HT-29 (cell line): ENCODE results near the gene DIAPH2. TPM values are rescaled to one million over a fixed set of nuclear protein-coding genes. Genes with fewer than 3 reads are reported as not detected.

ENCODE experiments used
- DNase-seq: peaks from one replicate; pipeline ENCODE4 v3.0.0-alpha.2; 2015; ENCODE audit warnings: low spot score
- total RNA-seq: library from RNA; depleted of rRNA; stranded (reverse); fragments of >200 nt; shearing (Covaris generic); gene quantifications from 2 replicates; pipeline ENCODE4 v1.2.3, GENCODE V29; 2014

The DIAPH2 gene
- total RNA-seq, 1 experiment from 2014 or later = 8.0 TPM

GRCh38 chrX:97159916-97160800, 475.5 kb downstream of the DIAPH2 start:
- peak; percentile 55 for DNase-seq

DNA sequence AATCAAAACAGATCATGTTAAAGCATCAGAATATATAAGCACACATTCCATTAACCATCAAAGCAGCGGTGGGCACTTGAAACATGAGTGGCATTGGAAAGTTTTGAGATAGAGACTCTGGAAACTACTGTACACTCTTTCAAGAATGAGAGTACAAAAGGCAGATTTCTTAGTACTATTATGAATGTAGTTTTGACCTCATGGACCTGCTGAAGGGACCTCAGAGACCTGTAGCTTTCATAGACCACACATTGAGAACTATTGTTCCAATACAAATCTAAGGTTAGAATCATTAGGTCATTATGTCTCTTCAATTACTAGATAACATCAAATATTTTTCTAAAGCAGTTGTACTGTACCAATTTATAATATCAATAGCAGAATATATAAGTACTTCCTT, 482.7 kb downstream of the DIAPH2 start:
- no peak for DNase-seq

- no peak for DNase-seq
Observed at GRCh38 chrX:97168646-97169045, 484.0 kb downstream of the DIAPH2 start.

DNA sequence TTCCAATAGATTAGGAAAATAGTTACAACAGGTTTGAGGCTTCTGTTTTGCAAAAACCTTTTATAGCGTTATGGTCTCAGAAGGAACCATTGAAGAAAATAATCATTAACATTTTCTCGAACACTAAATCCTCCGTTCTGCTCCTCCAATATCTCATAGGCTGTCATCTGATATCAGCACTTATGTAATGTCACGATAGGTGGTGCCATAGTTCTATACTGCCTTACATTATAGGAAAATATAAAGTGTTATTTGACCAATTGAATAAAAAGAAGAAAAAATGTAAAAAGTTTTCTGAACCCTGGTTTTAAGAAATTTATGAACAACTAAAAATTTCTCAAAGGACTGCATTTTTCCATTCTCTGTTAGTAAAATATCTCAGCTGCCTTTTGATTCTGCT, 490.5 kb downstream of the DIAPH2 start:
- DNase-seq = no peak

DNA sequence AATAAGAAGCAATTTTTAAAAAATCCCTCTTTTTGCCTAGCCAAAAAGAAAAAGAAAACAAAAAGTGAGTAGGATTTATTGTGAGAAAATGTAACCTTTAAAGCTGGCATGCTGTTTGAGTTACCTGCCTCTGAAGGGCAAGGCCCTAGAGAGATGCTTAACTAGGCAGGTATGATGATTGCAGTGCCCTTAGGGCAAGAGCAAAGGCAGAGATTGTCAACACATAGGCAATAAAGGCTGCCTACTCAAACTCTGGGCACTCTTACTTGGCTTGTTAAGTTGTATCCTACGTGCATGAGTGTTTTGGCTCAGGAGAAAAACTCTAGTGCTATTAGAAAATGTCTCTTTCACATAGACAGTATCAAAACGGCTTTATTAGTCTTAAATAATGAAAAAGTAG, 505.0 kb downstream of the DIAPH2 start:
- no peak for DNase-seq

- DNase-seq = no peak
Observed at GRCh38 chrX:97199501-97199900, 514.9 kb downstream of the DIAPH2 start.

DNA sequence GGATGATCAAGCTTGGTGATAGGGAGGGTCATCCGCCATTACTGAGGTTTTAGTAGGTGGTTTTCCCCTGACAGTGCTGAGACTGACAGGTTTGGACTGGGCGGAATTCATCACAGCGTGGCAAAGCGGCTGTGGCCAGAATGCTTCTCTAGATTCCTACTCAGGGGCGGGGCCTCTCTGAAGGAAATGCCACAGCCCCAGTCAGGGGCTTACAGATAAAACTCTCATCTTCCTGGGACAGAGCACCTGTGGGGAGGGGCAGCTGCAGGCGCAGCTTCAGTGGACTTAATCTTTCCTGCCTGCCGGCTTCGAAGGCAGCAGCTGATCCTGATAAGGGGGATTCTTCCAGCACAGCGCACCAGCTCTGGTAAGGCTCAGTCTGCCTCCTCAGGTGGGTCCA, 515.8 kb downstream of the DIAPH2 start:
- no peak for DNase-seq

- DNase-seq = no peak
Observed at GRCh38 chrX:97210501-97210900, 525.9 kb downstream of the DIAPH2 start.

DNA sequence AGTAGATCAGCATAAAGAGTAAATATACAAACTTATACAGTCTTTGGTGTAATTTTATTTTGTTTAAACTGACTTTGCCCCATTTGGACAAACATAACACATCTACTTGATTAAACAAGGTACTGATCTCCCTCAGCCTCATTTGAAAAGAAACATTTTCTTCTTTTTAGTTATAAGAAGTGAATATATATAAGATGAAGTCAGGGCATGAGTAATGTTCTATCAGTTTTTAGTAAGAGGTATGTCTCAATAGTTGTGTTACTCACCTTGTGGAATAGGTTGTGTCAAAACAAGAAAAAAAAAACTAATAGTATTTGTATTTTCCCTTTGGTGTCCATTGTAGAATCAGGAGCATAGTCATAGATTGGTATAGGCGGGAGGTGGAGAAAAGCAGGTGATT, 526.4 kb downstream of the DIAPH2 start:
- DNase-seq = no peak

- no peak for DNase-seq
Observed at GRCh38 chrX:97215186-97215585, 530.5 kb downstream of the DIAPH2 start.

DNA sequence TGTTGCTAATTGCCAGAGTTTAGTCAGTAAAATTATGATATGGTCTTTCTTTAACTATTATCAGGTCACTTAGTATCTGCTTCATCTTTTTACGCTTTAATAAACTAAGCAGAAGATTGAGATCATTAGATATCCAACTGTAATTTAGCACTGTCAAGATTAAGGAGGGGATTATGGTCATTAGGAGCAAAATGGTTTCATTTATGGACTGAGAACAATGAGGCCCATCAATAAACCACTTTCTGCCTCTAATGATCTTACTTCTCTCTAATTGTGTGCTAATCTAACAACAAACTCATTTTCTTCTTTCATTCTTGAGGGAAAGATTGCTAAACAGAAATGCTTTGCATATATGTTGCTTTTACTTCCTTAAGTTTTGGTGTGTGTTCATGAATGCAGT, 539.5 kb downstream of the DIAPH2 start:
- DNase-seq = no peak

GRCh38 chrX:97229318-97229717, 544.7 kb downstream of the DIAPH2 start:
- no peak for DNase-seq

GRCh38 chrX:97230948-97231347, 546.3 kb downstream of the DIAPH2 start:
- no peak for DNase-seq

DNA sequence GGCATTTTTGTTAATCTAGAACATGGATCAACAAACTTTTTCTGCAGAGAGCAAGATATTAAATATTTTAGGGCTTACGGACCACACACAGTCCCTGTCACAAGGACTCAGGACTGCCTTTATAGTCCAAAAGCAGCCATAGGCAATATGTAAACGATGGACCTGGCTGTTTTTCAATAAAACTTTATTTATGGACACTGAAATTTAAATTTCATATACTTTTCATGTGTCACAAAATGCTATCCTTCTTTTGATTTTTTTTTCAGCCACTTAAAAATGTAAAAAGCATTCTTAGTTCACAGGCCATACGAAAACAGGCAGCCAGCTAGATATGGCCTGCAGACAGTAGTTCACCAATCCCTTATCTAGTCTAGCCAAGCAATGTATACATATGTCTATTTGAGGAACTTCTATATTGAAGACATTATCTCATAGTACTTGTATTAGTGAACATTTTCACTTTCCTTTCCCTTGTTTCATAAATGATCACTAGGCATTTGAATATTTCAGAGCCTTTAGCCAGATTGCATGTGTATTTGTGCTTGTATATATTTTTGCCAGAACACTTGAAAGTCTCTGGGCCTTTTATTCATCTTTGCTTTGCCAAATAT, 549.9 kb downstream of the DIAPH2 start:
- DNase-seq = no peak

GRCh38 chrX:97238632-97239031, 554.0 kb downstream of the DIAPH2 start:
- DNase-seq = no peak

DNA sequence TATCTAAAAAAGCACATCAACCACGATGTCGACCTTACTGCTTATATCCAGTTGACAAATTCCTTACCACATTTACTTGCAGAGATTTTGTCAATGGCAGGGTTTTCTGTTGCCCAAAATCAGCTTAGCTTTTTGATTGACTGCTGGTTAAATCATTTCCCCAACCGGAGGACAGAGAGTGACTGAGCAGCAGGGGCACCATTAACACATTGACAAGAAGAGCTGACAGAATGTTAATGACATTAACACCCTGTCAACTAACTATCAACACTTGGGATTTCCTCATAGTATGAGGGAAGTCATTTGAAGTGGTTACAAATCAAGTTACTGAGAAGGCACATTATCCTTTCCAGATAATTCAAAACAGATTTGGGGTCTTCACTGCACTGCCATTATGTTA, 567.5 kb downstream of the DIAPH2 start:
- no peak for DNase-seq

GRCh38 chrX:97260679-97261078, 576.0 kb downstream of the DIAPH2 start:
- DNase-seq = no peak

GRCh38 chrX:97266406-97267121, 581.9 kb downstream of the DIAPH2 start:
- no peak for DNase-seq

GRCh38 chrX:97267396-97268181, 582.9 kb downstream of the DIAPH2 start:
- DNase-seq = no peak

DNA sequence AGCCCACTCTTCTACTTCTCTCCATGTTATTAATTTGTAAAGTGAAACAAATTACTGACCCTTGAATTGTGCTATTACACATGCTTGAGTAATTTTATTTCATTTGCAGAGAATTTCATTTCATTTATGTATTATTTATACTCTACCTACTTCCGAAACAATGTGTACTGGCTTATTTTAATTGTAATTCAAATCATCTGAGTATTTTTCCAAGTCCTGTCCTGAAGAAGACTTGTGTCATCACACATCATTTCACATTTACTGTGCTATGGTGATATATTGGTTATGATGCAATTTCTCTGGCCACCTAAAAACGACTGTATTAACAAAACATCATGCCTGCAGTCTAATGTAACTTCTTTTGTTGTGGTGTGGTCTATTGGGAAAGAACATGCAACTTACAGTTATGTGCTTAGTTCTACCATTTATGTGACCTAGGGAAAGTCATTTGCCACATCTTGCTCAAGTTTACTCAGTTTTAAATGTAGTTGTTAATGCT, 583.6 kb downstream of the DIAPH2 start:
- no peak for DNase-seq

DNA sequence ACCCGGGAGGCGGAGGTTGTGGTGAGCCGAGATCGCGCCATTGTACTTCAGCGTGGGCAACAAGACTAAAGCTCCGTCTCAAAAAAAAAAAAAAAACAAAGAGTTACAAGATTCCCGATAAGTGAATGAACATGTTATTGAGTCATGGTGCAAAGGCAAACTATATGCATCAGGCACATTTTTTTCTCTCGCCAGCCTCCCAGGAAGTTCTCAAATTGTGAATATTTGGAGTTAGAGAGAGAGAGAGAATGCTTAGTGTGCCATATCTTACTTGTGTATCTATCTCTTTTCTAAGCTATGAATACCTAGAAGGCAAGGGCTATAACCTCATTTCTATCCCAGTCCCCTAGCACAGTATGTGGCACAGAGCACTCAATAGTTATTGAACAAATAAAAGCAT, 599.9 kb downstream of the DIAPH2 start:
- DNase-seq = no peak

- peak; percentile 54 for DNase-seq
Observed at GRCh38 chrX:97290199-97290598, 605.6 kb downstream of the DIAPH2 start.
